PFSK-1 (cell line): Measurements from ENCODE around the gene RIPK1.

Experiments
- POLR2AphosphoS5 ChIP-seq: IDR thresholded peaks from 2 replicates; pipeline ENCODE4 v1.6.1; 2012; ENCODE audit warnings: low read depth, mild to moderate bottlenecking, control low read depth, low read length, moderate library complexity
- SIN3A ChIP-seq: IDR thresholded peaks from 2 replicates; pipeline ENCODE4 v1.6.1; 2012; ENCODE audit warnings: mild to moderate bottlenecking, low read length, moderate library complexity, borderline replicate concordance; ENCODE audit not compliant: insufficient read depth

- TF ChIP-seq POLR2AphosphoS5: no peak
- no peak for TF ChIP-seq SIN3A
Observed at GRCh38 chr6:3041147-3041546, 27.1 kb upstream of the RIPK1 start.
